GM18951 (cell line): ENCODE results near the gene GPAT2.

ENCODE experiments used
- POLR2A ChIP-seq: IDR thresholded peaks from 4 replicates; pipeline ENCODE4 v1.6.1; 2011; ENCODE audit warnings: mild to moderate bottlenecking; ENCODE audit not compliant: insufficient read length, insufficient read depth; ENCODE audit errors: extremely low read depth
- in situ Hi-C: fragments of 300-500 bp; cut with MboI; formaldehyde crosslinking; loops from one replicate; pipeline ENCODE4 v1.12.0; 2022; ENCODE audit warnings: low sequenced_read_pairs, mixed read lengths, inconsistent platforms; ENCODE audit not compliant: unreplicated experiment

GPAT2 gene

DNA sequence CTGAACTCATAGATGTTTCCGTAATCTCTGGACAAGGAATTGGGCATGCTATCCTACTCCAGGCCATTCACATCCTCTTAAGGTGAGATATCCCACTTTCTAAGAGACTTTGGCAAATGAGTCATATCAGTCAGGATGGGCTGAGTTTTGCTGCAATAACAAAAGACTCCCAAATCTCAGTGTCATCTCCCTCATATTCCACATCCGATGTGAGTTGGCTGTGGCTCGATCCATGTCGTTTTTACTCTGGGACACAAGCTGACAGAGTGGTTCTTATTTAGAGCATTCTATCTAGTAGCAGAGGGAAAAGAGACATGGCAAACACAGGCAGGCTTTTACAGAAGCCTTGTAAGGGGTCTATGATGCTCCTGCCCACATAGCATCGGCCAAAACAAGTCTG is 28.5 kb downstream of the GPAT2 start:
- in situ Hi-C loops: loop anchor here (10.0 to 25.0 kb wide), 2 partner anchors 109 to 256 kb away; partner anchors contain the start of genes ADRA2B, CIAO1 and TMEM127

DNA sequence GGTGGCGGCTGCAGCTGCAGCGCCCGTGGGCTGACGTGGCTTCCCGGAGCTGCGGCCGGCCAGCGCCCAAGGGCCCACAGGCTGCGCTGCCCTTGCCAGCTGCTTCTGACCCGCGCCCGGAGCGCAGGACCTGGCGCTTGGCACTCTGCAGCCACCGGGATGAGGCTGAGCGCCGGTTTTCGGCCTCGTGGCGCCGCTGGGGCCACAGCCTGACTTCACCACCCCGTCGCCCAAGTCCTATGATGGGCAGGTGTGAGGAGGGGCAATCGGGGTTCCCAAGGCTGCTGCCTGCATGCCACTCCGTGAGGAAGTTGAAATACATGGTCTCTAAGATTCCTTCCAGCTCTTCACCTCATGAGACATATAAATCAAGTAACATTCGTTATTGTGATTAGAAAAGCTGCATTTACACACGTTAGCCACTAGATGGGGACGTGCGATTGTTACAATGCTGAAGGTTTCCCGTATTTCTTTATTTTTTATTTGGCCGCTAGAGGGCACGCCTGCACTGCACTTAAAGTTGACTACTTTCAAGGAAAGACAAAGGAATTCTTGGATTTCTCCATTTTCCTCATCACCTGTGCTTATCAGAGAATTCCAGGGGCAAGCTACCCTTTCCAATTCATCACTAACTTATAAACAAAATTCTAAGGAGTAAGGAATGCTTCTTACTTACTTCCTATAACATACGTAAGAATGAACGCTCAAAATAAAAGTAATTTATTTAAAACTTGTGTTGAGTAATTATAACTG is 42.0 kb downstream of the GPAT2 start:
- in situ Hi-C loops: loop anchor here (10.0 kb wide), 1 partner anchor 1602 kb away; no protein-coding TSS in a partner anchor

DNA sequence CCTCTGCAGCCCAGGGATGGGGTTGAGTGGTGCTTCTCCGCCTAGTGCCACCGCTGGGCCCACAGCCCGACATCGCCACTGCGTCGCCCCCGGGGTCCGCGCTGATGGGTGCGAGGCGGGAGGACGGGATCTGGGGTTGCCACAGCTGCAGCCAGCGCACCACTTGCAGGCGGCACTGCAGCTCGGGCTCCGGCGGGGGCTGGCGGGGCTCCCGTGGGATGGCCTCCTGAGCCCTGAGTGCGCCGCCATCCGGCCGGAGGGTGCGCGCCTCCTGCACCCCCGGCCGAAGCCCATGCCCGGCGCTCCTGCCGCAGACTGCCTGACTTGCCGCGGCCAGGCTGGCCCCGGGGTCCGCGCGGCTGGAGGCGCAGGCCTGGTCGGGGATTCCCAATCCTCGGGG is 42.6 kb downstream of the GPAT2 start:
- TF ChIP-seq POLR2A: peak; percentile 44
- in situ Hi-C loops: loop anchor here (10.0 kb wide), 1 partner anchor 1603 kb away; no protein-coding TSS in a partner anchor

DNA sequence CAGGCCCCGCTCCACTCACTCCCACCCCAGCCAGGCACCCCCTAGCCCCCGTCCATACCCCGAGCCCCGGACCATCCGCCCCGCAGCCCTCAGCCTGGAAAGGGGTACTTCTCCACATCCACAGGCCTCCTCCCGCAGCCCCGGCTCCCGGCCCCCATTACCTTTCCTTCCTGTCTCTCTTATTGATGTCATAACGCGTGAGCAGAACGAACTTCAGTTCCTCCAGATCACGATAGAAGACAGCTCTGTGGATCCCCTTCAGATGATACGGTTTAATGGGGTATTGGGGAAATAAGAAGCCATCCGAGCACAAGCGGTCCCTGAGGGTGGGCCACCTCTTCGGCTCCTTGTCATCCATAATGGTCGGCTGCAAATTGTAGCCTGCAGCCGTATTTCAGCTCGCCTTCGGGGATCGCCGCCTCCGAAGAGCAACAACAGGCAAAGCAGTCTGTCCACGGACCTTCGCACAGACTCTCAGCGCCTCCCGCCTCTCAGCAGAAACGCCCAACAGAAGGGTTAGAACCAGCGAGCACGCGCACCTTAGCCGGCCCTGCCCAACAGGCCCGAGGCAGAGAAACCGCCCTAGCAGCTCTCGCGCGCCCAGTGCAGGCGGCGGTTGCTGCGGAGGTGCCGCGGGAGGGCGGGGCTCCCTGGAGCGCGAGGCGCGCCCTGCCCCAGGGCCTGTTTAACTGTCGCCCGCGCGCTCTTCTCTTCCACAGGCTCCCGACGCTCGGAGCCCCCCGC is 43.2 kb downstream of the GPAT2 start, which contains the start of gene ANKRD36C:
Gene ANKRD36C (minus strand): TSS at position 474 of the 744 bp plus-strand sequence. CDS start 116 bp downstream, at position 358.
- TF ChIP-seq POLR2A: peak; percentile 44
- in situ Hi-C loops: loop anchor here (10.0 kb wide), 1 partner anchor 1603 kb away; no protein-coding TSS in a partner anchor

DNA sequence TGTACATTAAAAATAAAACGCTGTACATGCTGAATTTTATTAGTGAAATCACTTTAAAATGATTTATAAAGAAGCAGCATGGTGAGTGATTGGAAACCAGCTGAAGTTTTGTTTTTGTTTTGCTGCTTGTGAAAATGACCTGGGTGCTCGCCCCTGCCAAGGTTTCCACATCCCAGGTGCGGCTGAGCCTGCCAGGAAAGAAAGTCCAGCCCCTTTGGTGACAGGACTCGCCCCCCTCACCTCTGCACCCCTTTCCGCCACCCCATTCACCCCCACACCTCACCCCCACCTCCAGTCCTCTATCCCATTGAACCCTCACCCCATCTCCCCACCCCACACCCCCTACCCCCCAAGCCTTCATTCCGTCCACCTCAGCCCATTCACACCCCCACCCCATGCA is 43.8 kb downstream of the GPAT2 start:
- in situ Hi-C loops: loop anchor here (10.0 kb wide), 1 partner anchor 1604 kb away; no protein-coding TSS in a partner anchor
